ENCODE data around the gene HPSE2. TPM values are rescaled to one million over a fixed set of nuclear protein-coding genes. Genes with fewer than 3 reads are reported as not detected.

The HPSE2 gene
- total RNA-seq, 1 donor from 2014 or later, result not detected

GRCh38 chr10:98533241-98533640 lies 702.4 kb downstream of the HPSE2 start:
- TF ChIP-seq CTCF (IDR thresholded peaks at IDR 0.05; ENCODE audit: insufficient read depth, low read length, poor library complexity, severe bottlenecking), result no peak
- no peak for DNase-seq (ENCODE audit: low read depth)
- Histone ChIP-seq H3K4me3 (ENCODE audit: low read depth, low read length) (no peak overlapping the region), H3K36me3 (ENCODE audit: control insufficient read depth, insufficient read depth, low read length) (no peaks in the 10 kb centered on the region), H3K27me3 (ENCODE audit: control insufficient read depth, insufficient read depth, low read length) (no peaks in the 10 kb centered on the region)

- Histone ChIP-seq H3K4me3 (ENCODE audit: low read depth, low read length) (no peak overlapping the region), H3K36me3 (ENCODE audit: control insufficient read depth, insufficient read depth, low read length) (no peaks in the 10 kb centered on the region), H3K27me3 (ENCODE audit: control insufficient read depth, insufficient read depth, low read length) (no peaks in the 10 kb centered on the region)
- no peak for DNase-seq (ENCODE audit: low read depth)
- no peak for TF ChIP-seq CTCF (IDR thresholded peaks at IDR 0.05; ENCODE audit: insufficient read depth, low read length, poor library complexity, severe bottlenecking)
These were observed 706.9 kb downstream of the HPSE2 start for GRCh38 chr10:98528805-98529183.

GRCh38 chr10:98528166-98528804 lies 707.4 kb downstream of the HPSE2 start:
- no peaks in the 10 kb centered on the region for H3K36me3 ChIP-seq (ENCODE audit: control insufficient read depth, insufficient read depth, low read length)
- TF ChIP-seq CTCF (IDR thresholded peaks at IDR 0.05; ENCODE audit: insufficient read depth, low read length, poor library complexity, severe bottlenecking), result no peak
- H3K27me3 ChIP-seq (ENCODE audit: control insufficient read depth, insufficient read depth, low read length), result no peaks in the 10 kb centered on the region
- no peak for DNase-seq (ENCODE audit: low read depth)
- H3K4me3 ChIP-seq (ENCODE audit: low read depth, low read length), result no peak overlapping the region

GRCh38 chr10:98525969-98526368 lies 709.7 kb downstream of the HPSE2 start:
- TF ChIP-seq CTCF (IDR thresholded peaks at IDR 0.05; ENCODE audit: insufficient read depth, low read length, poor library complexity, severe bottlenecking), result no peak
- DNase-seq (ENCODE audit: low read depth), result no peak
- Histone ChIP-seq H3K4me3 (ENCODE audit: low read depth, low read length) (no peak overlapping the region), H3K36me3 (ENCODE audit: control insufficient read depth, insufficient read depth, low read length) (no peaks in the 10 kb centered on the region), H3K27me3 (ENCODE audit: control insufficient read depth, insufficient read depth, low read length) (no peaks in the 10 kb centered on the region)

GRCh38 chr10:98524124-98524523 lies 711.5 kb downstream of the HPSE2 start:
- TF ChIP-seq CTCF (IDR thresholded peaks at IDR 0.05; ENCODE audit: insufficient read depth, low read length, poor library complexity, severe bottlenecking), result no peak
- no peak overlapping the region for H3K4me3 ChIP-seq (ENCODE audit: low read depth, low read length)
- H3K27me3 ChIP-seq (ENCODE audit: control insufficient read depth, insufficient read depth, low read length), result no peaks in the 10 kb centered on the region
- H3K36me3 ChIP-seq (ENCODE audit: control insufficient read depth, insufficient read depth, low read length), result no peaks in the 10 kb centered on the region
- no peak for DNase-seq (ENCODE audit: low read depth)

GRCh38 chr10:98519841-98520240 lies 715.8 kb downstream of the HPSE2 start:
- Histone ChIP-seq H3K4me3 (ENCODE audit: low read depth, low read length) (no peak overlapping the region), H3K36me3 (ENCODE audit: control insufficient read depth, insufficient read depth, low read length) (no peaks in the 10 kb centered on the region), H3K27me3 (ENCODE audit: control insufficient read depth, insufficient read depth, low read length) (no peaks in the 10 kb centered on the region)
- no peak for TF ChIP-seq CTCF (IDR thresholded peaks at IDR 0.05; ENCODE audit: insufficient read depth, low read length, poor library complexity, severe bottlenecking)
- no peak for DNase-seq (ENCODE audit: low read depth)
